ACC112 (cell line): ENCODE results near the gene AMY1A.
"Not testable (repeated sequence)": the region's sequence is repeated elsewhere in the genome, so short reads cannot be mapped to it uniquely, and the experiment has no call there.

ENCODE experiments used
- H2AFZ ChIP-seq: fragments of 200-600 bp; sonication (generic); one replicate; pipeline ENCODE4 v1.6.0; 2017; ENCODE audit warnings: antibody characterized with exemption, low read length; ENCODE audit not compliant: unreplicated experiment
- H3K27ac ChIP-seq: fragments of 200-600 bp; sonication (generic); 2 replicates; pipeline ENCODE4 v1.5.1; 2014; ENCODE audit warnings: low read depth, mild to moderate bottlenecking, antibody characterized with exemption, low read length, moderate library complexity
- H3K27me3 ChIP-seq: fragments of 200-600 bp; sonication (generic); 2 replicates; pipeline ENCODE4 v1.6.1; 2014; ENCODE audit warnings: mild to moderate bottlenecking, antibody characterized with exemption, low read length, moderate library complexity, mixed read lengths; ENCODE audit not compliant: insufficient read depth
- H3K36me3 ChIP-seq: fragments of 200-600 bp; sonication (generic); 2 replicates; pipeline ENCODE4 v1.6.1; 2016; ENCODE audit warnings: mild to moderate bottlenecking, antibody characterized with exemption, low read length, moderate library complexity, mixed read lengths; ENCODE audit not compliant: insufficient read depth
- H3K4me1 ChIP-seq: fragments of 200-600 bp; sonication (generic); one replicate; pipeline ENCODE4 v1.6.1; 2016; ENCODE audit warnings: low read length, mixed read lengths; ENCODE audit not compliant: insufficient read depth, unreplicated experiment, control insufficient read depth
- H3K4me3 ChIP-seq: fragments of 200-600 bp; sonication (generic); 2 replicates; pipeline ENCODE4 v1.5.1; 2014; ENCODE audit warnings: mild to moderate bottlenecking, low read depth, low read length
- H3K79me2 ChIP-seq: fragments of 200-600 bp; sonication (generic); one replicate; pipeline ENCODE4 v1.6.0; 2016; ENCODE audit warnings: low read length; ENCODE audit not compliant: control insufficient read depth, unreplicated experiment, insufficient read depth

AMY1A gene

DNA sequence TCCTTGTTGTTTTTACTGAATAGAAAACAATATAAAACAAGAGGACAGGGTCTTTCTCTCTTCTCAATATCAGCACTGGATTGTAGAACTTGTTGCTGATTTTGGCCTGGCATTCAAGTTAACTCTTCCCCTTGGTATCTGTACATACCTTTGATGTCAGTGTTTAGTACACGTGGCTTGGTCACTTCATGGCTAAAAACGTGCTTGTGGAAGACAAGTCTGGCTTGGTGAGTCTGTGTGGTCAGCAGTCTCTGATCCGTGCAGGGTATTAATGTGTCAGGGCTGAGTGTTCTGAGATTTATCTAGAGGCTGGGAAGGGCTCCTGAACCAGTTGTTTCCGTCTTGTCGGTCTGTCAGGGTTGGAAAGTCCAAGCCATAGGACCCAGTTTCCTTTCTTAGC lies at the start of gene AMY1A:
Gene AMY1A, plus strand, starts transcription at position 301 of the 400 bp plus-strand sequence. CDS start 571 bp downstream, outside the sequence.
- H3K27me3 ChIP-seq, H3K36me3 ChIP-seq, H2AFZ ChIP-seq, H3K4me3 ChIP-seq, H3K27ac ChIP-seq, H3K4me1 ChIP-seq, H3K79me2 ChIP-seq: not testable (repeated sequence)

DNA sequence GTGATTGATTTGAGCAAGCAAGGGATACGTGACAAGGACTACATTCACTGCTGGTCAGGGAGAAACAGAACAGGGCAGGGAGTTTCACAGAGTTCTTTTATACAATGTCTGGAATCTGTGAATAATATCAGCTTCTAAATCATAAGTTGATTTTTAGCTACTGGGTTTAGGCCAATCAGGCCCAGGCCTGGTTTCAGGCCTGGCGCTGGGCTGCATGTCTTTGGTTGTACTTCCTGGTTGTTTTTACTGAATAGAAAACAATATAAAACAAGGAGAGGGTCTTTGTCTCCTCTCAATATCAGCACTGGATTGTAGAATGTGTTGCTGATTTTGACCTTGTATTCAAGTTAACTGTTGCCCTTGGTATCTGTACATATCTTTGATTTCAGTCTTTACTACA lies 39.2 kb upstream of the AMY1A start:
- Histone ChIP-seq H3K79me2 (no peaks in the 10 kb centered on the region), H2AFZ (no peak overlapping the region), H3K4me3 (no peak overlapping the region), H3K27ac (no peak overlapping the region), H3K36me3 (no peaks in the 10 kb centered on the region), H3K27me3 (no peaks in the 10 kb centered on the region), H3K4me1 (no peaks in the 10 kb centered on the region)

DNA sequence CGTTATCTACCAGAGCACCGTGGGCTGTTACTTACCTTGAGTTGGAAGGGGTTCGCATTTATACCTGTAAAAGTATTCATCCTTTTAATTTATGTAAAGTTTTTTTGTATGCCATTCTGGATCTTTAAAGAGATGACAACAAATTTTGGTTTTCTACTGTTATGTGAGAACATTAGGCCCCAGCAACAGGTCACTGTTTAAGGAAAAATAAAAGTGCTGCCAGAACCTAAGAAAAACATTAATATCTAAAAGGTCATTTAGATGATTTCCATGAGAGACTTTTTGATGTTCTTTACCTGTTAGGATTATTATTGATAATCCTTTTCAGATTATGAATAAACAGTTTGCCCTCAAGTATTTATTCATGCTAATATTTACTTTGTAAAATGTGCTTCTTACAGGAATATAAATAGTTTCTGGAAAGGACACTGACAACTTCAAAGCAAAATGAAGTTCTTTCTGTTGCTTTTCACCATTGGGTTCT lies 38.5 kb upstream of the AMY1A start, which contains the start of gene AMY2A:
Gene AMY2A, plus strand, starts transcription at position 434 of the 484 bp plus-strand sequence. Its CDS starts 14 bp downstream, at position 448.
- not testable (repeated sequence) for H3K4me1 ChIP-seq, H3K27ac ChIP-seq, H2AFZ ChIP-seq

DNA sequence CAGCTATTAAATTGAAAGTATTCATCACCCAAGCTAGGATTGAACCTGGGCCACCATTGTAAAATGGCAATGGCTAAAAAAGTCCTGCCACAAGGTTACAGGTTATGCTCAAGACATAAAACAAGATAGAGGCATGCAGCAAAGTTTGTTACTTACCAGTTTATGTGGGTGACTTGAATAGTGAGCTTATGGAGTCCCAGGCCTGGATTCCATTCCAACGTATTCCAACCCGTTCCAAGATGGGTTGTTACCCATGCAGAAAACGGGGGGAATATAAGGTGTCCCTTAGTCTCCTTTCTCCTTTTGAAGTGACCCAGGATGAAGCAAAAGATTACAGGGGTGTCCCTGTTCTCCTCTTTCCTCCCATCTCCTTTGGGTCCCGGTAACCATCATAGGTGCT lies 28.1 kb upstream of the AMY1A start:
- not testable (repeated sequence) for H3K4me1 ChIP-seq, H3K79me2 ChIP-seq, H3K36me3 ChIP-seq, H2AFZ ChIP-seq, H3K27ac ChIP-seq, H3K4me3 ChIP-seq, H3K27me3 ChIP-seq

More for the DNA sequence above, 38.5 kb upstream of the AMY1A start, which contains the start of gene AMY2A:
- not testable (repeated sequence) for H3K4me3 ChIP-seq, H3K27me3 ChIP-seq, H3K79me2 ChIP-seq, H3K36me3 ChIP-seq

DNA sequence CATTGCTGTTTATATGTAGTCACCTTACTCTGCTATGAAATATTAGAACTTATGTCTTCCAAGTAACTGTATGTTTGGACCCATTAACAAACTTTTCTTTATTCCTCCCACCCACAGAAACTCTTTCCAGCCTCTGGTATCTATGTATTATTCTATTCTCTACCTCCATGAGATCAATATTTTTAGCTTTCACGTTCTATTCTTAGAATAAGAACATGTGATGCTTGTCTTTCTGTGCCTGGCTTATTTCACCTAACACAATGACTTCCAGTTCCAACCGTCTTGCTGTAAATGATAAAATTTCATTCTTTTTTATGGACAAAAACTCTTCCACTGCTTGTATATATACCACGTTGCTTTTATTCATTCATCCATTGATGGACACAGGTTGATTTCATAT lies 14.4 kb upstream of the AMY1A start:
- not testable (repeated sequence) for H3K4me3 ChIP-seq, H3K79me2 ChIP-seq, H3K4me1 ChIP-seq, H3K36me3 ChIP-seq, H2AFZ ChIP-seq, H3K27me3 ChIP-seq, H3K27ac ChIP-seq

DNA sequence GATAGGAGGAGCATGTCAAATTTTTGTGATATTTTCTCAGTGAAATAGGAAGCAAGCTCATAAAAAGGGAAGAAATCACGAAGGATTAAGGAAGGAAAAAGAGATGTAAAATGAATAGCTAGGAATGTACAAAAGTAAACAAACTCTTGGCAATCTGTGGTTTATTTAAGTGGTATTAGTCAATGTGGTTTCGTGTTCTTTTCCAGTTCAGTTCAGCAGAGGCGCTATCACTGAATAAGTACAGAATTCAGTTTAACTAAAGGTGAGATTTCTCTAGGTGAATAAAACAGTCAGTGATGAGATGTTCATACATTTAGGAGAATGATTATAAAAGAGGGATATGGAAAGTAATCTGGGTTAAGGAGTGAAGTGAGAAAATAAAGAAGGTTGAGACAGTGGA lies 11.7 kb upstream of the AMY1A start:
- H3K4me3 ChIP-seq, H3K4me1 ChIP-seq, H3K27ac ChIP-seq, H3K36me3 ChIP-seq, H2AFZ ChIP-seq, H3K27me3 ChIP-seq, H3K79me2 ChIP-seq: not testable (repeated sequence)

DNA sequence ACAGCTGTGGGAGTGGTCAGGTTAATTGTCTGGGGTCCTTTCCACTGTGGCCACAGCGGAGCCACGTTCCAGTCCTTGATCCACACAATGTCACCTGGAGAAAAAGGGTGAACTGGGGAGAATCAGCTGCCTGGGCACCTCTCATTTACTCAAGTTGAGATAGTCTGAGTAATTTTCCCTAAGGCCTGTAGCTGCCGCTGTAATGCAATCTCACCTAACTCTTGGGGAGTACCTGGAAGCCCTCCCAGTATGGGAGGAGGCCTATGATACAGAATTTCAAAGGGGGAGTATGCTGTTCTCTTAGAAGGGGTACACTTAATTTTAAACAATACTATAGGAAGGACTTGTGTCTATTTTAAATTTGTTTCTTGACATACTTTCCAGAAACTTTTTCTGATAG lies 5.3 kb upstream of the AMY1A start:
- not testable (repeated sequence) for H2AFZ ChIP-seq, H3K27ac ChIP-seq

DNA sequence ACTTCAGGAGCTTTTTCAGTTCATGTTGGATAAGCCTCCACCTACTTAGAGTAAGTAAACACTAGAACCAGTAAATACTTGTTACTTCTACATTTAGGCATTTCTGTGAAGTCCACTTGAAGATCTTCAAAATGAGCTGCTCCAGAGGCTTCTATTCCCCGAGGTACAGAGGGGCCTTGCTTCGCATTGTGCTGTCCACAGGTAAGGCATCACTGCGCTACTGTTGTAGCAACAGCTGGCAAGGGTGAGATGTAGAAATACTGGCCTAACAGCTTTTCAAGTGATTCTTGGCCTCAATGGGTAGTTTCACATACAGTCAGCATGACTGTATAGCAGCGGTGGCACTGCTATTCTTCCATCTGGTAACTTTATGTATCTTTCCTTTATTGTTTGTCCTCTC lies 4.7 kb upstream of the AMY1A start:
- not testable (repeated sequence) for H3K36me3 ChIP-seq, H3K27me3 ChIP-seq, H2AFZ ChIP-seq, H3K27ac ChIP-seq, H3K4me3 ChIP-seq, H3K79me2 ChIP-seq, H3K4me1 ChIP-seq

More for the DNA sequence above, 5.3 kb upstream of the AMY1A start:
- not testable (repeated sequence) for H3K4me3 ChIP-seq, H3K79me2 ChIP-seq, H3K36me3 ChIP-seq, H3K4me1 ChIP-seq, H3K27me3 ChIP-seq

DNA sequence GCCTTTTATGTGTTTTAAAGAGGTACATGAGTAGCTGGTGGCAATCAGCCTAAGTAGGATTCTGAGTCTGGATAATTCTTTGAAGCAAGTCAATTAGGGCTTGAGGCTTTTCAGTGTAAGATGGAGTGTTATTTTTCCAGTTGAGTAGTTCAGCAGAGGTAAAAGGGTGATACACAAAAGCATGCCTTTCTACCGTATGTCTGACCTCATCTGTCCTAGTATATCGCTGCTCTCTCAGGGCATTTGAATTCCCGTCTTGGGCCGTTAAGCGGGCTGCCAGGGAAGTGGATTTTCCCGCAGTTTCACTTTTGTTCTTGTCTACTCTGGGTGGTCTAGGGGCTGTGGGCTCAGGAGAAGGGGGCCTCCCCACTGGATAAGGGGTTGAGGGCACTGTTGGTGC lies 1.4 kb upstream of the AMY1A start:
- H2AFZ ChIP-seq, H3K27ac ChIP-seq, H3K27me3 ChIP-seq, H3K4me1 ChIP-seq, H3K79me2 ChIP-seq, H3K36me3 ChIP-seq, H3K4me3 ChIP-seq: not testable (repeated sequence)

DNA sequence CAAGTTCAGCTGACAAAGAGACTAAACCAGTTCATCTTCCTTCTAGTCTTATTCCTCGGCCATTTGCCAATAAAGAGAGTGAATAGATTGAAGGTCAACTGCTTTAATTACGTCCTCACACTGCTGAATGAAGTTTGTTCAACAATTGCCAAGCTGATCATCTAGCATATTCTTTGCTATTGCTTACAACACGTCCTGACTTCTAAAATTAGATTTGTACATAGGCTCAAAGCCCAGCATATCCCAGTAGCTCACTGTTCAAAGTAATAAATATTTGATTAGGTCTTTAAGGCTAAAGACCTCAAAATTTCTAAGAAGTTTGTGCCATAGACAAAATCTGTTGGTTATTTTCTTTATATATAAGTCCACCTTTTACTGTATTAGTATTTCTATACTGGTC lies 20.8 kb downstream of the AMY1A start:
- H3K27ac ChIP-seq, H3K4me3 ChIP-seq, H3K4me1 ChIP-seq, H3K27me3 ChIP-seq, H2AFZ ChIP-seq, H3K36me3 ChIP-seq, H3K79me2 ChIP-seq: not testable (repeated sequence)

DNA sequence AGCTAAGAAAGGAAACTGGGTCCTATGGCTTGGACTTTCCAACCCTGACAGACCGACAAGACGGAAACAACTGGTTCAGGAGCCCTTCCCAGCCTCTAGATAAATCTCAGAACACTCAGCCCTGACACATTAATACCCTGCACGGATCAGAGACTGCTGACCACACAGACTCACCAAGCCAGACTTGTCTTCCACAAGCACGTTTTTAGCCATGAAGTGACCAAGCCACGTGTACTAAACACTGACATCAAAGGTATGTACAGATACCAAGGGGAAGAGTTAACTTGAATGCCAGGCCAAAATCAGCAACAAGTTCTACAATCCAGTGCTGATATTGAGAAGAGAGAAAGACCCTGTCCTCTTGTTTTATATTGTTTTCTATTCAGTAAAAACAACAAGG lies 40.5 kb downstream of the AMY1A start, which contains the start of gene AMY1B:
Gene AMY1B, minus strand, starts transcription at position 101 of the 400 bp plus-strand sequence. CDS start 571 bp downstream, outside the sequence.
- H3K4me3 ChIP-seq, H3K79me2 ChIP-seq, H3K27me3 ChIP-seq, H3K4me1 ChIP-seq, H3K36me3 ChIP-seq, H2AFZ ChIP-seq, H3K27ac ChIP-seq: not testable (repeated sequence)
